Right renal cortex interstitium (tissue), 3 donors: ENCODE measurements around the gene SMLR1. TPM values are rescaled to one million over a fixed set of nuclear protein-coding genes. Genes with fewer than 3 reads are reported as not detected.

Experiments
- DNase-seq, 3 donors: peaks; one replicate each; pipeline ENCODE4 v3.0.0-alpha.2; 2013; ENCODE audit warnings: low read depth in 3 of 3, low spot score in 2 of 3
- polyA plus RNA-seq, 3 donors: library from polyadenylated mRNA; unstranded; fragments of 120-200 nt; gene quantifications; one replicate each; pipeline ENCODE4 v1.2.1, GENCODE V29; 2013; ENCODE audit not compliant: insufficient read length in 3 of 3

Gene SMLR1
- polyA plus RNA-seq, 3 donors, result 1.1 to 1.9 (median 1.8) TPM

DNA sequence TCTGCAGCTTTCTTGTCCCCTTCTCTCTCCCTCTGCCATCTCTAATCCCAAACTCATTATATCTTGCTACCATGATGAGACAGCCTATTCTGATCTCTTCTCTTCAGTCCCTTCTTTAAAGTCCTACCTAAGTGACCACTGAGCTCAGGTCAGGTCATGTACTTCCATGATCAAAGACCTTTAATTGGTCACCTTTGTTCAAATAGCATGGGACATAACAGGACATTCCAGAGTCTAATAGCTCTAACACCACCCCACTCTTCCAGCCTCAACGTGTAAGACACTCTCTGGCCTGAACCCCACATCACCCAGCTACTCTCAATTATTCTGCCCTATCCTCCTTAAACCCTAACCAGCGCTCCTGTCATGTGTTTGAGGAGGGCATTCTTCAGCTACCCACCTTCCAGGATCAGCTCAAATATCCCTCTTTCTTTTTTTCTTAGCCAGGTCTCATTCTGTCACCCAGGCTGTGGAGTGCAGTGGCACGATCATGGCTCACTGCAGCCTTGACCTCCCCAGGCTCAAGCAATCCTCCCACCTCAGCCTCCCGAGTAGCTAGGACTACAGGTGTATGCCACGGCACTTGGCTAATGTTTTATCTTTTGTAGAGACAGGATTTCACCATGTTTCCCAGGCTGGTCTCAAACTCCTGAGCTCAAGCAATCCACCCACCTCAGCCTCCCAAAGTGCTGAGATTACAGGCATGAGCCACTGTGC is 2.1 kb upstream of the SMLR1 start:
- DNase-seq, result no peak

DNA sequence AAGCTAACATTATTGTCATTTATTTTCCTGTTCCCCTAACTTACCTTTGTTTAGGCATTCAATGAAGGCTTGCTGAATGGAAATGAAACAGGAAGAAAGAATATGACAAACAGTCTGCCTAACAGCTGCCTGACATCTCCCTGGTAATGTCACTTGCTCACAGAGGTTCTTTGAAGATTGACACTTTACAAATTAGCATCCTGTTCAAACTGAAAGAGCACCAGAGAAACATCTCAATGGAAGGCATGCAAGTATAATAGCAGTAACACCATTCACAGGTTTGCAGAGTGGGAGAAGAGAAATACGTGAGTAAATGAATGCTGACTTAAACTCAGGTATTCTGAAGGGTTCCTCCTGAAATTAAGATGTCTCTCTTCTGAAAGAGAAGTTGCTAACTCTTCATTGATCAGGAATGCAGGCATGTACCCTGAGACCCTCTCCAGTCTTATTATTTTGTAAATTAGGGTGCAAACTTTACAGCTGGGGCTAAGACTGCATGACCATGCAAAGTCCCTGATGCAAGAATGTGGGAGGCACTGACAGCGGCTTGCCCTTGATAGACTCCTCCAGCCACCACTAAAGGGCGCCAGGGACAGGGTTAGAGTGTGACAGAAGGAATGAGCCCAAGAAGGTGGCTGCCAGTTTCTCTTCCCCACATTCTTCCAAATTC is 1.3 kb upstream of the SMLR1 start:
- DNase-seq, result no peak

GRCh38 chr6:130826442-130827246 is 562 bp upstream of the SMLR1 start:
- DNase-seq, result no peak

DNA sequence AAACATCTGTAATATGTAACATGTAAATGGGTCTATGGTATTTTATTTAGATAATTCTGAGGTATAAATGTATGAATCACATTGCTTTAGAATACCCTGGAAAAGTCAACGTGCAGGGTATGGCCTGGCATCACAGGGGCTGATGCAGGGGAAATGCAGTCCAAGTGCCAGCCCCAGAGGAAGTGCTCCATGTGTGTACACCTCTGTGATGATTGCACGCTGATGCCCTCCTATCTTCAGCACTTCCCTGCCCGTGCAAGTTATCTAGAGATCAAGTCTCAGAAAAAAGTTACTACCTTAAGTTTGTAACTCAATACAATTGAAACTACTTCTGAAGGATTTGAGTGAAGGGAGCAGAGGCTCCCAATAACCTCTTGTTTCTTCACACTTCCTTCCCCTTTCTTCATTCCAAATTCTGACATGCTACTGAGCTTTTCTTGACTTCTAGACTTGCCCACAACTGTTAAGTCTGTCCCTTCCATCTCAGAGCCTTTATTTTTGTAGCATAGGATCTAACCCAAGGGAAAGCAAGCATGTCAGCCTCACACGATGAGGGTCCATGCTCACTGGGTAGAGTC is 2.2 kb downstream of the SMLR1 start:
- DNase-seq, result no peak

GRCh38 chr6:130831607-130832006 is 4.4 kb downstream of the SMLR1 start:
- DNase-seq, result no peak

DNA sequence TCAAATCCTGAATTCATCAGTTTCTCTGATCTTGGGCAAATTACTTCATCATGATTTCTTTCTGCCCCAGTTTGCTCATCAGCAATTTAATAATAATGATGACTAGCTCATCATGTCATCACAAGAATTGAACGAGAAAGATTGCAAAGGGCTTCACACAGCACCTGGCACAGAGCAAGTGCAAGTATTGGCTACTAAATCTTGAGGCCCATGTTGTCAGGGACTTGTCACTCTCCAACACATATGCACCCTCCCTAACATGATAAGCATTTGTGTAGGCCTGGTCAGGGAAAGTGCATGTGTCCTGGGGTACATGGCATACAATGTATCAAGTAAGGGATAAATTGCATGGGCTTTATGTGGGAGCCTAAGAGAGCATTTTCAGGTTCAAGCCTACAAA is 6.4 kb downstream of the SMLR1 start:
- DNase-seq, result no peak

GRCh38 chr6:130834482-130835251 is 7.5 kb downstream of the SMLR1 start:
- DNase-seq, result no peak

- DNase-seq, result no peak
These were observed 8.9 kb downstream of the SMLR1 start for GRCh38 chr6:130836055-130836640.

DNA sequence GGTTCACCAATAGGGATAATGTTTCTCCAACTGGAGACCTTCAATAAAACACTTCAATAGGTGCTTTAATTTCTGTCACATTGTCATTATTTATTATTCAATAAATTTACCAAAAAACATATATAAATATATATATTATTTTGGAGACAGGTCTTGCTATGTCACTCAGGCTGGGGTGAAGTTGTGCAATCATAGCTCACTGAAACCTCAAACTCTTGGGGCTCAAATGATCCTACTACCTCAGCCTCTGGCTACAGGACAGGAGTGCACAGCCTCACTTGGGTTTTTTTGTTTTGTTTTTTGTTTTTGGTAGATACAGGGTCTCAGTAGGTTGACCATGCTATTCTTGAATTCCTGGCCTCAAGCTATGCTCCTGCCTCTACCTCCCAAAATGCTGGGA is 9.9 kb downstream of the SMLR1 start:
- DNase-seq, result no peak

- no peak for DNase-seq
These were observed 11.1 kb downstream of the SMLR1 start for GRCh38 chr6:130838250-130838860.

DNA sequence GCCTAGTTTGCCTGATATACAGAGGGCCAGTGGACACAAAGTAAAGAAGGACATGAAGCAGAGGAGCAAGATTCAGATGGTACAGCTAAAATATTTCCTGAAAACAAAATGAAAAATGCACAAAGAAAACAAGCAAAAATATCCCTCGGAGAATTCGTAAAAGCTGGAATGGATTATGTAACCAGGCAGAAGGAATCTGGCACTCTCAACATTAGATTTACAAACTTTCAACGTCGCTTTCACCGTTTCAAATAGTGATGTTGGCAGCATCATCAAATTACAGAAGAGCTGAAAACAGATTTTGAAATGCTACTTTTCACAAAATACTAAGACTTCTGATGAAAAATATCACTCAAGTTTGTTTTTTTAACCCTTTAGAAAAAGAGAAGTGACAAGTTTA is 11.7 kb downstream of the SMLR1 start:
- DNase-seq, result no peak

GRCh38 chr6:130839379-130839778 is 12.2 kb downstream of the SMLR1 start:
- no peak for DNase-seq

DNA sequence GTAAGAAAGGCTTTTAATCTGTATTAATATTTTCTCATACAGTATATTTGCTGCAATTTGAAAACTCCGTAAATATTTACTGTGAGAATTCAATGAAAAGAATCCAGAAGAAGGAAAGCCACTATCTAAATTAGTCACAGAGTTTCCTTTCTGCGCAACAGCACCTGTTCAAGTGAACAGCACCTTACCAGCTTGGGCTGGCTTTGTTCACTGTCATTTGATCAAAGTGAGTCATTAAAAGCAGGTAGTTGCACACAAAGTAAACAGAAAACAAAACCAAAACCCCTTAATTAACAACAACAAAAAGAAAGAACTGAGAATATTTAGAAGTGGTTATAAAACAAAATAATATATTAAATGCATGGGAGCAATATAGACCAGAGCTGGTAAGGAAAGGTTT is 12.8 kb downstream of the SMLR1 start:
- DNase-seq, result no peak

DNA sequence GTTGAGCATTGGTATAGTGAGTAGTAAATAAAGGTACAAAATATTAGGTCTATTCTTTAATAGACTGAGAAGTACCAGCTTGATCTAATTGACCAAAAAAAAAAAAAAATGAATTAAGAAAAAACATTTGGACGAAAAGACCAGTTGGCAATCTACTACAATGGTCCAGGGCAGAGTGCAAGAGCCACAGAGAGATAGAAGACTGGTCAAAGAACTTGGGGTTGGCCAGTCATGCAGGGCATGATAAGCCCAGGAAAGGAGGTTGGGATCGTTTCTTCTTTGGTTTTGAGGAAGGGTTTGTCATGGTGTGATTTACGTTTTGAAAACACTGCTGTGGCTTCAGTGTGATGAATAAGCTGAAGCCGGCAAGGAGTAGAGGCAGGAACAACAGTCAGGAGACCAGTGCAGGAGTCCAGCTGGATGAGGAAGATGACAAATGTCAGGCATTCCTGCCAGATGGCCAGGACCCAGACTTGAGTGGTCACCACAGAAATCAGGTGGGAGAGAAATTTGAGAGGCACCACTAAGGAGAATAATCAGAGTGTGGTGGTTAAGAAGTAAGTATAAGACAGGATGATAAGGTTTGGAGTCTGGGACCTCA is 14.0 kb downstream of the SMLR1 start:
- DNase-seq, result no peak

- DNase-seq, result no peak
These were observed 16.5 kb downstream of the SMLR1 start for GRCh38 chr6:130843575-130844320.

DNA sequence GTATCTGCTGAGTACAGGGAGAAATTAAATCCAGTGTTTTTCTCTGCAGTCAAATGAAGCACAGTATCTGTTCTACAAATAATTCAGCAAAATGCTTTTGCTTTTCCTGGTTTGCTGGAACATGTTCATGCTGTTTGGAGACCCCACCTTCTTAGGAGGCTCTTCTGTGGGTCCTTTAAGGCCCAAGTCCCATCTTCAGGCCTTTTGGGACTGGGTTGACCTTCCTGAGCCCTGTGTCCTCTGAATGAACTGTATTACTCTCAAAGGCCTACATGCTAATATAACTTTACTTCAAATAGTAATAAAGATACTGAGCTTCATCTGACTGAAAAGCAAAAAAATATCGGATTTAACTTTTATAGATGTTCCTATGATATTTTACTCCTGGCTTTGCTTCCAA is 19.3 kb downstream of the SMLR1 start:
- no peak for DNase-seq

DNA sequence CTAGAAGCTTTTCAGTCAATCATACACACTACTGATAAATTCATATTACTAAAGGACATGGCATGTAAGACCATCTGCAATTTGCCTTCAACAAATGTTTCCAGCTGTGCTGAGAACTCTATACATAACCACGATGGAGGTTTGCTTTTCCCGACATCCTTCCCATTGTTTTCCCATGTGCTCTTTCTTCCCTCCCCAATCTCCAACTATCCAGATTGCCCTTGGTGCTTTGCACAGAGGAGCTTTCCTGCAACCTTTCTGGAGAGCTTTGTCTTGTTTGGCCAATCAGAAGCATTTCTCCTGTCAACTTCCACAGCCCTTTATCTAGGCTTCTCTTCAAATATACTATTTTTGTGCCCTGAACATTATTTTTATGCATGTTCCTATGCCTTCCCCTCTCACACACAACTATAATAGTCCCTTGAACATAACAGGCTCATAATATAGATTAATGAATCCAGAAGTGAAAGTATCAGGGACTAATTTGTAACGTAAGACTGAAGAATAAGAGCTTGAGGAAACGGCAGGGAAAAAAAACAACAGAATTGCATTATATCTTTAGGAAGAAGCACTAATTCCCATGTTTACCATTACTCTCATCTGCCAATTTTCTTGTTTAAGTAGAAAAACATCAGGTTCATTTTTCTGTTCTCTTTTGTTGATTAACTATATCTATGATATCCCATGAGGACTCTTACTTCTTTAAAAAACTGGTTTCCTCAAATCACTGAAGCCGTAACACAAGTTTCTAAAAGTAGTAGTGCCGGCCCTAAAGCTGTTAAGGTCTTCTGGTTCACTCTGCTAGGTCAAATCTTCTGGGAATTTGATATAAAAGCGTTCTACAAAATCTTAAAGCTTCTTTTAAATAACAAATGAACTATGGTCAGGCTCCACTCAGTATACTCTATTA is 20.1 kb downstream of the SMLR1 start:
- no peak for DNase-seq

DNA sequence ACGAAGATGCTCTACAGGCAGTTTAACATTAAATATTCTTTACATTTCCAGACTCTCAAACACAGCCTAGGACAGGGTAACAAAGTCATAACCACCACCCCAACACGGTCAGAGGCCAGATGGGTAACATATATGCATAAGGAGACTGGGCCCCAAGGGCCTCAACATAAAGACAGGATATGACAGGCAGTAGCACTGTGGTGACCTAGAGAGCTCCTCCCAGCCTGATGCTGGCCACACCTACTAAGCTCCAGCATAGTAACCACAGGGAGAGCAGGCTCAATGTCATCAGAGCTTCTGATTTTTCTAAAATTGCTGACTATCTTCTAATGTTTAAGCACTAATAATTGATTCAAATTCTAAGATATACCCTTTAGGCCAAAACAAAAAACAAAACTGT is 21.7 kb downstream of the SMLR1 start:
- no peak for DNase-seq
